HEK293 (cell line): ENCODE data around the gene CLEC16A.
A peak's percentile ranks its signal among the peaks of the same experiment; 100 is the strongest.

Experiments used
- CTCF ChIA-PET: fragments of 350-600 bp; formaldehyde crosslinking; extraction: SDS; loops from one replicate; lab custom pipeline; 2021; ENCODE audit warnings: antibody characterized with exemption; lab: Yijun Ruan, JAX
- POLR2A ChIA-PET: fragments of 300-600 bp; formaldehyde crosslinking; extraction: SDS; loops from one replicate; lab custom pipeline; 2020; ENCODE audit warnings: antibody characterized with exemption, inconsistent platforms; lab: Yijun Ruan, JAX
- H3K27ac ChIP-seq: fragments of 200-500 bp; sonication (Bioruptor generic); 2 replicates; pipeline ENCODE4 v1.5.1; 2014; ENCODE audit warnings: low read depth, low read length, control low read depth, inconsistent platforms; ENCODE audit errors: extremely low read depth
- H3K36me3 ChIP-seq, 2 experiments: fragments of 200-500 bp in 1 of 2; sonication (Bioruptor generic) in 1 of 2; 1 replicate in 1 of 2; 2 replicates in 1 of 2; pipeline ENCODE4 v1.5.1; 2014 to 2017; ENCODE audit warnings: inconsistent platforms in 2 of 2, low read length in 2 of 2; ENCODE audit not compliant: control insufficient read depth in 2 of 2, insufficient read depth in 1 of 2
- H3K4me1 ChIP-seq: fragments of 200-500 bp; sonication (Bioruptor generic); 2 replicates; pipeline ENCODE4 v1.5.1; 2014; ENCODE audit warnings: mild to moderate bottlenecking, low read length, inconsistent platforms; ENCODE audit not compliant: control insufficient read depth, insufficient read depth
- H3K4me3 ChIP-seq: 2 replicates; pipeline ENCODE4 v1.5.1; 2011; ENCODE audit warnings: low read depth, mild to moderate bottlenecking, control low read depth, low read length, moderate library complexity
- H3K9me3 ChIP-seq: fragments of 200-500 bp; sonication (Bioruptor generic); 2 replicates; pipeline ENCODE4 v1.5.1; 2014; ENCODE audit warnings: low read depth, low read length, inconsistent platforms; ENCODE audit not compliant: control insufficient read depth, insufficient read depth
- ATF2 ChIP-seq: fragments of 450-650 bp; formaldehyde crosslinking; IDR thresholded peaks from 2 replicates; pipeline ENCODE4 v1.5.1; 2016; ENCODE audit warnings: missing biosample characterization, missing genetic modification characterization, low read depth
- EGR2 ChIP-seq: fragments of 450-650 bp; formaldehyde crosslinking; IDR thresholded peaks from 2 replicates; pipeline ENCODE4 v1.5.1; 2016; ENCODE audit warnings: low read depth, missing biosample characterization, missing genetic modification characterization
- GLIS1 ChIP-seq: fragments of 450-650 bp; formaldehyde crosslinking; IDR thresholded peaks from 2 replicates; pipeline ENCODE4 v1.5.1; 2016; ENCODE audit warnings: missing biosample characterization, missing genetic modification characterization
- KLF1 ChIP-seq: fragments of 450-650 bp; formaldehyde crosslinking; IDR thresholded peaks from 2 replicates; pipeline ENCODE4 v1.5.1; 2016; ENCODE audit warnings: missing biosample characterization, missing genetic modification characterization
- KLF10 ChIP-seq: fragments of 450-650 bp; IDR thresholded peaks from 2 replicates; pipeline ENCODE4 v1.5.1; 2018; ENCODE audit warnings: missing biosample characterization, mild to moderate bottlenecking, missing genetic modification characterization
- KLF17 ChIP-seq: fragments of 450-650 bp; formaldehyde crosslinking; IDR thresholded peaks from 2 replicates; pipeline ENCODE4 v1.5.1; 2016; ENCODE audit warnings: missing biosample characterization, missing genetic modification characterization
- KLF9 ChIP-seq: fragments of 450-650 bp; formaldehyde crosslinking; IDR thresholded peaks from 2 replicates; pipeline ENCODE4 v1.5.1; 2016; ENCODE audit warnings: missing biosample characterization, missing genetic modification characterization, low read depth
- PRDM6 ChIP-seq: fragments of 450-650 bp; formaldehyde crosslinking; IDR thresholded peaks from 2 replicates; pipeline ENCODE4 v1.5.1; 2017; ENCODE audit warnings: missing biosample characterization, missing genetic modification characterization
- SCRT2 ChIP-seq: fragments of 450-650 bp; formaldehyde crosslinking; IDR thresholded peaks from 2 replicates; pipeline ENCODE4 v1.5.1; 2016; ENCODE audit warnings: missing biosample characterization, missing genetic modification characterization
- ZBTB21 ChIP-seq: fragments of 450-650 bp; formaldehyde crosslinking; IDR thresholded peaks from 2 replicates; pipeline ENCODE4 v1.5.1; 2017; ENCODE audit warnings: missing biosample characterization, missing genetic modification characterization
- ZBTB48 ChIP-seq: fragments of 450-650 bp; formaldehyde crosslinking; IDR thresholded peaks from 2 replicates; pipeline ENCODE4 v1.5.1; 2016; ENCODE audit warnings: missing biosample characterization, missing genetic modification characterization
- ZEB2 ChIP-seq: fragments of 450-650 bp; formaldehyde crosslinking; IDR thresholded peaks from 2 replicates; pipeline ENCODE4 v1.5.1; 2016; ENCODE audit warnings: missing biosample characterization, missing genetic modification characterization
- ZFHX2 ChIP-seq: fragments of 450-650 bp; formaldehyde crosslinking; conservative IDR thresholded peaks from 2 replicates; pipeline ENCODE4 v1.5.1; 2016; ENCODE audit warnings: missing biosample characterization, missing genetic modification characterization
- ZIC2 ChIP-seq: fragments of 450-650 bp; formaldehyde crosslinking; IDR thresholded peaks from 2 replicates; pipeline ENCODE4 v1.5.1; 2016; ENCODE audit warnings: missing biosample characterization, missing genetic modification characterization
- ZNF175 ChIP-seq: fragments of 450-650 bp; formaldehyde crosslinking; IDR thresholded peaks from 2 replicates; pipeline ENCODE4 v1.5.1; 2016; ENCODE audit warnings: missing biosample characterization, missing genetic modification characterization
- ZNF335 ChIP-seq: fragments of 450-650 bp; formaldehyde crosslinking; conservative IDR thresholded peaks from 2 replicates; pipeline ENCODE4 v1.5.1; 2016; ENCODE audit warnings: missing biosample characterization, missing genetic modification characterization
- ZNF366 ChIP-seq: fragments of 450-650 bp; formaldehyde crosslinking; conservative IDR thresholded peaks from 2 replicates; pipeline ENCODE4 v1.5.1; 2016; ENCODE audit warnings: missing biosample characterization, missing genetic modification characterization
- ZNF449 ChIP-seq: fragments of 450-650 bp; formaldehyde crosslinking; IDR thresholded peaks from 2 replicates; pipeline ENCODE4 v1.5.1; 2017; ENCODE audit warnings: missing biosample characterization, mild to moderate bottlenecking, missing genetic modification characterization, moderate library complexity
- ZNF580 ChIP-seq: fragments of 450-650 bp; formaldehyde crosslinking; IDR thresholded peaks from 2 replicates; pipeline ENCODE4 v1.5.1; 2016; ENCODE audit warnings: missing biosample characterization, missing genetic modification characterization
- ZNF623 ChIP-seq: fragments of 450-650 bp; formaldehyde crosslinking; IDR thresholded peaks from 2 replicates; pipeline ENCODE4 v1.5.1; 2016; ENCODE audit warnings: missing biosample characterization, missing genetic modification characterization
- ZNF629 ChIP-seq: fragments of 450-650 bp; formaldehyde crosslinking; IDR thresholded peaks from 2 replicates; pipeline ENCODE4 v1.5.1; 2017; ENCODE audit warnings: missing biosample characterization, missing genetic modification characterization
- ZNF639 ChIP-seq: fragments of 450-650 bp; formaldehyde crosslinking; IDR thresholded peaks from 2 replicates; pipeline ENCODE4 v1.5.1; 2016; ENCODE audit warnings: missing biosample characterization, missing genetic modification characterization
- ZNF658 ChIP-seq: fragments of 450-650 bp; formaldehyde crosslinking; IDR thresholded peaks from 2 replicates; pipeline ENCODE4; 2016; ENCODE audit warnings: missing biosample characterization, missing genetic modification characterization
- ZNF692 ChIP-seq: fragments of 450-650 bp; formaldehyde crosslinking; IDR thresholded peaks from 2 replicates; pipeline ENCODE4 v1.5.1; 2016; ENCODE audit warnings: missing biosample characterization, missing genetic modification characterization
- ZNF76 ChIP-seq: fragments of 450-650 bp; formaldehyde crosslinking; IDR thresholded peaks from 2 replicates; pipeline ENCODE4; 2016; ENCODE audit warnings: low read depth, missing biosample characterization, missing genetic modification characterization, borderline replicate concordance

The CLEC16A gene

GRCh38 chr16:10992112-10992511, 47.7 kb downstream of the CLEC16A start:
- CTCF ChIA-PET, result interaction anchor here (0.6 to 1.0 kb wide), 3 partner anchors 8 to 902 kb away, joined by 3 to 5 read pairs (median 3); no protein-coding TSS in a partner anchor
- peaks cover 0 to 31% of the 10 kb centered on the region in 2 experiments; a peak in 2 of 3 replicates for H3K36me3 ChIP-seq
- H3K4me3 ChIP-seq, result no peak overlapping the region
- no peaks in the 10 kb centered on the region for H3K9me3 ChIP-seq
- POLR2A ChIA-PET, result interaction anchor here (1.0 kb wide), 1 partner anchor 130 kb away, joined by 5 read pairs; no protein-coding TSS in a partner anchor
- TF ChIP-seq ZNF692 (tag by site-specific recombination) (0 out of 2 replicates have a peak, but pooled peaks have one; percentile 13), ZNF623 (tag by site-specific recombination) (no peak), ZNF580 (tag by site-specific recombination) (no peak), GLIS1 (tag by site-specific recombination) (no peak), ZEB2 (tag by site-specific recombination) (peak; percentile 68), ATF2 (tag by site-specific recombination) (peak; percentile 86), ZNF629 (peak; percentile 96), ZNF639 (tag by site-specific recombination) (0 out of 2 replicates have a peak, but pooled peaks have one; percentile 37), ZBTB21 (0 out of 2 replicates have a peak, but pooled peaks have one; percentile 52), ZNF76 (tag by site-specific recombination) (no peak), ZIC2 (tag by site-specific recombination) (peak; percentile 5; the same call in 1 of the 2 replicates), ZNF366 (peak; percentile 50), KLF17 (tag by site-specific recombination) (peak; percentile 23; the same call in 1 of the 2 replicates), PRDM6 (tag by site-specific recombination) (no peak), ZNF335 (0 out of 2 replicates have a peak, but pooled peaks have one; percentile 2), SCRT2 (tag by site-specific recombination) (peak; percentile 87)
- no peak overlapping the region for H3K27ac ChIP-seq
- H3K4me1 ChIP-seq, result 0 out of 2 replicates have a peak, but pooled peaks cover 2% of the 10 kb centered on the region

GRCh38 chr16:10992797-10993196, 48.4 kb downstream of the CLEC16A start:
- H3K4me1 ChIP-seq, result 0 out of 2 replicates have a peak, but pooled peaks cover 2% of the 10 kb centered on the region
- H3K9me3 ChIP-seq, result no peaks in the 10 kb centered on the region
- TF ChIP-seq KLF9 (peak; percentile 80; the same call in 1 of the 2 replicates), KLF10 (tag by site-specific recombination) (peak; percentile 55; the same call in 1 of the 2 replicates), EGR2 (0 out of 2 replicates have a peak, but pooled peaks have one; percentile 7), KLF1 (tag by site-specific recombination) (0 out of 2 replicates have a peak, but pooled peaks have one; percentile 26), ZBTB48 (tag by site-specific recombination) (0 out of 2 replicates have a peak, but pooled peaks have one; percentile 25), ZNF449 (tag by site-specific recombination) (peak; percentile 24; the same call in 1 of the 2 replicates), ZFHX2 (tag by site-specific recombination) (peak; percentile 19; the same call in 1 of the 2 replicates), ZNF175 (no peak), ZNF658 (tag by site-specific recombination) (no peak), ZNF623 (tag by site-specific recombination) (no peak)
- H3K27ac ChIP-seq, result no peak overlapping the region
- peaks cover 0 to 30% of the 10 kb centered on the region in 2 experiments; a peak in 2 of 3 replicates for H3K36me3 ChIP-seq
- H3K4me3 ChIP-seq, result no peak overlapping the region
- ChIA-PET POLR2A (interaction anchor here (1.0 kb wide), 1 partner anchor 129 kb away, joined by 5 read pairs; no protein-coding TSS in a partner anchor), CTCF (interaction anchor here (0.6 to 1.0 kb wide), 3 partner anchors 10 to 903 kb away, joined by 3 to 5 read pairs (median 3); no protein-coding TSS in a partner anchor)
